B cell (primary cell): ENCODE data around the gene ADARB2. TPM values are rescaled to one million over a fixed set of nuclear protein-coding genes. Genes with fewer than 3 reads are reported as not detected.

ENCODE experiments used
- ATAC-seq: fragments of 200-7000 bp; cut with Tn5 transposase; one replicate; pipeline ENCODE4 v1.10.0; 2021; ENCODE audit warnings: low read depth, mild to moderate bottlenecking, moderate number of reproducible peaks, moderate library complexity
- CTCF ChIA-PET: fragments of 350-600 bp; sonication (Branson Sonifier 250); formaldehyde crosslinking; loops from one replicate; lab custom pipeline; 2021; ENCODE audit warnings: antibody characterized with exemption, inconsistent platforms; lab: Charles Lee
- POLR2A ChIA-PET: fragments of 350-600 bp; sonication (Branson Sonifier 250); formaldehyde crosslinking; loops from one replicate; lab custom pipeline; 2021; ENCODE audit warnings: antibody characterized with exemption; lab: Charles Lee
- DNase-seq: peaks from one replicate; pipeline ENCODE4 v3.0.0; 2013
- H2AFZ ChIP-seq: 2 replicates; pipeline ENCODE4 v1.6.1; 2012; ENCODE audit warnings: mild to moderate bottlenecking, low read depth, low read length; ENCODE audit not compliant: insufficient read depth, poor library complexity, severe bottlenecking
- H3K27ac ChIP-seq, 2 donors: 1 replicate in 1 of 2; 2 replicates in 1 of 2; pipeline ENCODE4 v1.5.1; 2012 to 2013; ENCODE audit warnings: low read length in 2 of 2, mild to moderate bottlenecking in 2 of 2, moderate library complexity in 1 of 2
- H3K27me3 ChIP-seq, 4 experiments: fragments of 200-600 bp in 1 of 4; sonication (generic) in 1 of 4; replicated peaks in 1 of 4; 1 replicate in 2 of 4; 2 replicates in 2 of 4; pipeline versions ENCODE4 v1.6.1 to v1.7.0; 2013 to 2016; ENCODE audit warnings: low read length in 3 of 4, mild to moderate bottlenecking in 2 of 4, mixed read lengths in 1 of 4, moderate library complexity in 1 of 4; ENCODE audit not compliant: insufficient read depth in 4 of 4, control insufficient read depth in 3 of 4; ENCODE audit errors: control extremely low read depth in 1 of 4
- H3K36me3 ChIP-seq, 2 experiments: replicated peaks in 1 of 2; 1 replicate in 1 of 2; 2 replicates in 1 of 2; pipeline versions ENCODE4 v1.6.1 to v1.7.1; 2013; ENCODE audit warnings: low read length in 1 of 2; ENCODE audit not compliant: insufficient read depth in 2 of 2, control insufficient read depth in 1 of 2; ENCODE audit errors: control extremely low read depth in 1 of 2, extremely low read depth in 1 of 2
- H3K4me1 ChIP-seq, 2 donors: fragments of 200-600 bp in 1 of 2; sonication (generic) in 1 of 2; 1 replicate in 1 of 2; 2 replicates in 1 of 2; pipeline versions ENCODE4 v1.5.1 to v1.6.1; 2013 to 2017; ENCODE audit warnings: low read length in 2 of 2; ENCODE audit not compliant: control insufficient read depth in 2 of 2, insufficient read depth in 2 of 2
- H3K4me2 ChIP-seq: replicated peaks from 2 replicates; pipeline ENCODE3; 2012; ENCODE audit warnings: mild to moderate bottlenecking, low read depth, low read length; ENCODE audit not compliant: poor library complexity, severe bottlenecking
- H3K4me3 ChIP-seq, 5 experiments: fragments of 200-600 bp in 1 of 5; sonication (generic) in 1 of 5; 1 replicate in 3 of 5; 2 replicates in 2 of 5; pipeline versions ENCODE4 v1.5.1 to v1.7.0; 2011 to 2016; ENCODE audit warnings: low read length in 4 of 5, mild to moderate bottlenecking in 4 of 5, low read depth in 2 of 5, control low read depth in 1 of 5, moderate library complexity in 1 of 5; ENCODE audit not compliant: insufficient read depth in 1 of 5; ENCODE audit errors: control extremely low read depth in 1 of 5, extremely low read depth in 1 of 5
- H3K79me2 ChIP-seq: fragments of 200-600 bp; sonication (generic); one replicate; pipeline ENCODE4 v1.6.0; 2016; ENCODE audit warnings: low read length; ENCODE audit not compliant: control insufficient read depth, insufficient read depth
- H3K9ac ChIP-seq: fragments of 200-600 bp; sonication (generic); 2 replicates; pipeline ENCODE4 v1.6.1; 2017; ENCODE audit warnings: mild to moderate bottlenecking, low read length, moderate library complexity
- H3K9me3 ChIP-seq, 3 donors: one replicate each; pipeline versions ENCODE4 v1.6.1 to v1.7.1; 2013; ENCODE audit warnings: low read length in 2 of 3; ENCODE audit not compliant: control insufficient read depth in 2 of 3, insufficient read depth in 1 of 3; ENCODE audit errors: control extremely low read depth in 1 of 3
- H4K20me1 ChIP-seq: 2 replicates; pipeline ENCODE4 v1.6.0; 2012; ENCODE audit warnings: mild to moderate bottlenecking, low read length; ENCODE audit not compliant: insufficient read depth, control insufficient read depth, poor library complexity, severe bottlenecking
- H3K27ac Mint-ChIP-seq: one replicate; pipeline ENCODE4 v1.8.0; 2021; ENCODE audit warnings: mixed read lengths
- H3K27me3 Mint-ChIP-seq: one replicate; pipeline ENCODE4 v1.8.0; 2021; ENCODE audit warnings: mixed read lengths
- H3K4me1 Mint-ChIP-seq: one replicate; pipeline ENCODE4 v1.8.0; 2021; ENCODE audit warnings: mixed read lengths
- H3K4me3 Mint-ChIP-seq: one replicate; pipeline ENCODE4 v1.8.0; 2021; ENCODE audit warnings: mixed read lengths
- H3K9me3 Mint-ChIP-seq: one replicate; pipeline ENCODE4 v1.8.0; 2022; ENCODE audit warnings: mixed read lengths; ENCODE audit not compliant: insufficient read depth
- CTCF ChIP-seq: fragments of 200-600 bp; IDR thresholded peaks from one replicate; pipeline ENCODE4 v1.8.0; 2022; ENCODE audit warnings: antibody characterized with exemption, mild to moderate bottlenecking
- EZH2 ChIP-seq: IDR thresholded peaks from 2 replicates; pipeline ENCODE4 v1.6.1; 2012; ENCODE audit warnings: borderline replicate concordance, low read depth, mild to moderate bottlenecking, moderate library complexity, low read length; ENCODE audit not compliant: insufficient read depth, poor library complexity, severe bottlenecking
- WGBS: methylation state at CpG from one replicate; pipeline ENCODE4 v1.1.5; 2013; ENCODE audit warnings: missing lambda C conversion rate; ENCODE audit not compliant: insufficient coverage; 5-methylcytosine and 5-hydroxymethylcytosine counted together
- intact Hi-C: fragments of 100-400 bp; cut with micrococcal nuclease; formaldehyde crosslinking; loops from one replicate; pipeline ENCODE4 v1.10.0; 2022
- polyA plus RNA-seq: library from polyadenylated mRNA; depleted of rRNA; stranded (reverse); fragments of >200 nt; gene quantifications from 2 replicates; pipeline ENCODE4 v1.2.3, GENCODE V29; 2012
- total RNA-seq, 2 donors: library from RNA; stranded (reverse); fragments of 120-200 nt in 1 of 2; gene quantifications; 1 replicate in 1 of 2; 2 replicates in 1 of 2; pipeline versions ENCODE4 v1.2.3 to v1.2.4, GENCODE V29; 2013 to 2022

The ADARB2 gene
- total and polyA plus RNA-seq, 2 donors (not counting 1 experiment from before 2014, with no cell fraction given), result 0.13 to 0.96 TPM

GRCh38 chr10:1331560-1331959 is 405.8 kb downstream of the ADARB2 start:
- peaks cover 18% of the 10 kb centered on the region for H3K27me3 Mint-ChIP-seq
- Histone ChIP-seq H3K4me1 (no peaks in the 10 kb centered on the region), H3K27ac (no peak overlapping the region), H2AFZ (no peak overlapping the region), H3K36me3 (no peaks in the 10 kb centered on the region), H3K4me2 (no peak overlapping the region), H3K9me3 (peaks cover 0 to 12% (median 0%) of the 10 kb centered on the region in 3 donors), H3K79me2 (no peaks in the 10 kb centered on the region), H3K4me3 (no peak overlapping the region), H3K27me3 (no peaks in the 10 kb centered on the region), H3K9ac (no peak overlapping the region), H4K20me1 (no peaks in the 10 kb centered on the region)
- CTCF ChIA-PET, result no interaction called here
- H3K4me3 Mint-ChIP-seq, result no peak overlapping the region
- TF ChIP-seq CTCF, result no peak
- ATAC-seq, result no peak
- H3K9me3 Mint-ChIP-seq, result no peaks in the 10 kb centered on the region
- H3K27ac Mint-ChIP-seq, result no peak overlapping the region
- no peaks in the 10 kb centered on the region for H3K4me1 Mint-ChIP-seq
- intact Hi-C loops, result no loop called here
- WGBS, result no CpG with 5 or more reads among the region's 1 CpG
- POLR2A ChIA-PET, result no interaction called here
- DNase-seq, result no peak

GRCh38 chr10:1329622-1330021 is 407.7 kb downstream of the ADARB2 start:
- Mint-ChIP-seq H3K27ac (no peak overlapping the region), H3K9me3 (peaks cover 3% of the 10 kb centered on the region), H3K4me1 (no peaks in the 10 kb centered on the region), H3K4me3 (no peak overlapping the region), H3K27me3 (peaks cover 13% of the 10 kb centered on the region)
- POLR2A ChIA-PET, result no interaction called here
- no peaks in the 10 kb centered on the region for H3K27me3 ChIP-seq
- no peak for ATAC-seq
- DNase-seq, result no peak
- no peak overlapping the region for H2AFZ ChIP-seq
- intact Hi-C loops, result no loop called here
- H3K79me2 ChIP-seq, result no peaks in the 10 kb centered on the region
- H3K27ac ChIP-seq, result no peak overlapping the region
- CTCF ChIA-PET, result no interaction called here
- no peaks in the 10 kb centered on the region for H3K4me1 ChIP-seq
- TF ChIP-seq CTCF (no peak), EZH2 (no peak)
- H4K20me1 ChIP-seq, result no peaks in the 10 kb centered on the region
- H3K4me2 ChIP-seq, result no peak overlapping the region
- no peak overlapping the region for H3K9ac ChIP-seq
- peaks cover 0 to 12% (median 0%) of the 10 kb centered on the region in 3 donors for H3K9me3 ChIP-seq
- H3K36me3 ChIP-seq, result no peaks in the 10 kb centered on the region
- no peak overlapping the region for H3K4me3 ChIP-seq
- 91% methylated on average over 5 of the region's 9 CpGs for WGBS
